ENCODE data around the gene C1QL4. TPM values are rescaled to one million over a fixed set of nuclear protein-coding genes. Genes with fewer than 3 reads are reported as not detected.

Gene C1QL4
- total RNA-seq, 1 donor from 2014 or later = not detected

DNA sequence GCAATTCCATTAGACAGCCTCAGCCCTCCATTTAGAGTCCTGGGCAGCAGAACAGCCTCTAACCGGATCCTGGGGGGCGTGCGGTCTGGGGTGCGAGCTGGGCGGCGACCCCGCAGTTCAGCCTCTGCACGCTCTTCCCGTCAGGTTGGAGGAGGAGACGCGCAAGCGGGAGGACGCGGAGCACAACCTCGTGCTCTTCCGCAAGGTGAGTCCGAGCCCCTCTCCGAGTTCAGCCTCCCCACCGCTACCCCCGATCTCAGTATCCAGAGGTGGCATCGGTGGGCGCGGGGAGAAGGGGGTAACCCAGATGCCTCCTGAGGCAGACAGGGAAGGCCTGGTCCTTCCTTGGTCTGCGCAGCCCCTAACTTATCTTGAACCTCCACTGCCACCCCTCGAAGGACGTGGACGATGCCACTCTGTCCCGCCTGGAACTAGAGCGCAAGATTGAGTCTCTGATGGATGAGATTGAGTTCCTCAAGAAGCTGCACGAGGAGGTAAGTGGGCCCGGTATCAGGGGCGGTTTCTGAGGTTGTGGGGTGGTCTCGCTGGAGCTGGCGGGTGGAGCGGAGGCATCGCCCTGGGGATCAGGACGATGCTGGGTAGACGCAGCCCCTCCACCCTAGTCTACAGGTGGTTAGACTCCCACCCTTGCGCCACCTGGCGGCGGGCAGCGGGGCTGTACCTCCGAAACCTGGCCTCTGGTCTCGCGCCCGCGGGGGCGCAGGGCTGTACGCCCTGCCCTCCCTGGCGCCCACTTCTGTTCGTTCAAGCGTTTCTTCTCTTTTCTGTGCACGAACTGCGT is 40.8 kb downstream of the C1QL4 start:
- TF ChIP-seq CTCF (IDR thresholded peaks at IDR 0.05; ENCODE audit: insufficient read depth, low read length, severe bottlenecking) = peak; percentile 93
- no peak for FAIRE-seq
- Histone ChIP-seq H3K4me3 (ENCODE audit: low read depth, low read length) (no peak overlapping the region), H3K27me3 (ENCODE audit: control insufficient read depth, insufficient read depth, low read length) (peaks cover 38% of the 10 kb centered on the region), H3K36me3 (ENCODE audit: control insufficient read depth, insufficient read depth, low read length) (no peaks in the 10 kb centered on the region)
- DNase-seq (ENCODE audit: low read depth) = peak; percentile 21

DNA sequence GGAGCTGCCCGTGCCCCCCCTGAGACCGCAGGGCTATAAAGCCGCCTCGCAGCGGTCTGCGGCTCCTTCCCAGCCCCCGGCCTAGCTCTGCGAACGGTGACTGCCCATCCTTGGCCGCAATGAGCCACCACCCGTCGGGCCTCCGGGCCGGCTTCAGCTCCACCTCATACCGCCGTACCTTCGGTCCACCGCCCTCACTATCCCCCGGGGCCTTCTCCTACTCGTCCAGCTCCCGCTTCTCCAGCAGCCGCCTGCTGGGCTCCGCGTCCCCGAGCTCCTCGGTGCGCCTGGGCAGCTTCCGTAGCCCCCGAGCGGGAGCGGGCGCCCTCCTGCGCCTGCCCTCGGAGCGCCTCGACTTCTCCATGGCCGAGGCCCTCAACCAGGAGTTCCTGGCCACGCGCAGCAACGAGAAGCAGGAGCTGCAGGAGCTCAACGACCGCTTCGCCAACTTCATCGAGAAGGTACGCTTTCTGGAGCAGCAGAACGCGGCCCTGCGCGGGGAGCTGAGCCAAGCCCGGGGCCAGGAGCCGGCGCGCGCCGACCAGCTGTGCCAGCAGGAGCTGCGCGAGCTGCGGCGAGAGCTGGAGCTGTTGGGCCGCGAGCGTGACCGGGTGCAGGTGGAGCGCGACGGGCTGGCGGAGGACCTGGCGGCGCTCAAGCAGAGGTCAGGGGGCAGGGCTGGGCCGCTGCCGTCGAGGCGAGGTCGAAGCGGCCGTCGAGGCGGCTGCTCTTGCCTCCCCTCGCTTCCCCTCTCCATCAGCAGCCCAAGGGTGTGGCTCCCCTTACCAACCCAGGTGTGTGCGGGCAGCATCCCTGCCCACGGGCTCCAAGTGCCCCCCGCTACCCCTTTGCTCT is 41.7 kb downstream of the C1QL4 start, which contains the start of gene PRPH:
Gene PRPH, plus strand, starts transcription at position 66 of the 855 bp plus-strand sequence. Its CDS starts 54 bp downstream, at position 120.
- DNase-seq (ENCODE audit: low read depth) (no peak), FAIRE-seq (no peak)
- Histone ChIP-seq H3K36me3 (ENCODE audit: control insufficient read depth, insufficient read depth, low read length) (no peaks in the 10 kb centered on the region), H3K27me3 (ENCODE audit: control insufficient read depth, insufficient read depth, low read length) (peaks cover 38% of the 10 kb centered on the region), H3K4me3 (ENCODE audit: low read depth, low read length) (no peak within 1 kb of the TSS)
- peak; percentile 1 for TF ChIP-seq CTCF (IDR thresholded peaks at IDR 0.05; ENCODE audit: insufficient read depth, low read length, severe bottlenecking)

- H3K36me3 ChIP-seq (ENCODE audit: control insufficient read depth, insufficient read depth, low read length) = no peaks in the 10 kb centered on the region
- no peak for FAIRE-seq
- no peak for TF ChIP-seq CTCF (IDR thresholded peaks at IDR 0.05; ENCODE audit: insufficient read depth, low read length, severe bottlenecking)
- no peak for DNase-seq (ENCODE audit: low read depth)
- H3K27me3 ChIP-seq (ENCODE audit: control insufficient read depth, insufficient read depth, low read length) = peaks cover 38% of the 10 kb centered on the region
- no peak overlapping the region for H3K4me3 ChIP-seq (ENCODE audit: low read depth, low read length)
Measured at GRCh38 chr12:49294804-49295081, 42.2 kb downstream of the C1QL4 start.

DNA sequence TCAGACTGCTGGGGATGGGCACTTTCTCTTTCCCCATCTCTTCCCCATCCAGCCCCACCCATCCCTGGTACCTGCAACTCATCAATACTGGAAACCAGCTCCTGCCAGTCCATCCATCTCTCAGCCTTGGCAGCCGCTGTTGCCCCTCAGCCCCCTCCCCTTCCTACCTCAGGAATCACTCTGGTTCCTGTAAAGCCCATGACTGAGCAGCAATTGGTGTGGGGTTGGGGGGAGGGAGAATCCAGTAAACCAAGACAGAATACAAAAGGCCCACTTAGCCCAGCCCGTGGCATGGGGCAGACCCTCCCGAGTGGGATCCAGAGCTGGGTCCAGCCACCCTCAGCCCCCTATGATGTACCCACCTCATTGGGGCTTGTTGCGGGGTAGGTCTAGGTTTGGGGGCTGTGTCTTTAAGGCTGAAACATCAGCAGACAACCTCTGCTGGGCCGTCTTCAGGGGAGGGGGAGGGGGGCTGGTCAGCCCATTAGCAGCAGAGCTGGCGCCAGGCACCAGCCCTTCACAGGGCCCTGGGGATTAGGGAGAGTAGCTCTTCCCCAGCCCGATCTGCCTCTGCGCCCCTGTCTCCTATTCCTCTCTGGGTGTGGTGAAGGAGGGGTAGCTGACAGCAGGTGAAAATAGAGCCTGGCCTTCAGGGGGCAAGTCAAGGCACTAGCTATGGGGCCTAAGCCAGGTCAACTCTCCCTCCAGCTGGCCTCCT is 42.7 kb downstream of the C1QL4 start:
- no peak for TF ChIP-seq CTCF (IDR thresholded peaks at IDR 0.05; ENCODE audit: insufficient read depth, low read length, severe bottlenecking)
- DNase-seq (ENCODE audit: low read depth) (no peak), FAIRE-seq (no peak)
- H3K4me3 ChIP-seq (ENCODE audit: low read depth, low read length) = no peak overlapping the region
- H3K36me3 ChIP-seq (ENCODE audit: control insufficient read depth, insufficient read depth, low read length) = no peaks in the 10 kb centered on the region
- peaks cover 38% of the 10 kb centered on the region for H3K27me3 ChIP-seq (ENCODE audit: control insufficient read depth, insufficient read depth, low read length)

GRCh38 chr12:49293056-49293956 is 43.7 kb downstream of the C1QL4 start:
- Histone ChIP-seq H3K27me3 (ENCODE audit: control insufficient read depth, insufficient read depth, low read length) (peaks cover 37% of the 10 kb centered on the region), H3K4me3 (ENCODE audit: low read depth, low read length) (no peak overlapping the region), H3K36me3 (ENCODE audit: control insufficient read depth, insufficient read depth, low read length) (no peaks in the 10 kb centered on the region)
- FAIRE-seq (peak; percentile 93), DNase-seq (ENCODE audit: low read depth) (no peak)
- TF ChIP-seq CTCF (IDR thresholded peaks at IDR 0.05; ENCODE audit: insufficient read depth, low read length, severe bottlenecking) = no peak

All from bronchial epithelial cell (primary cell).